Stromal cell of bone marrow (primary cell): ENCODE data around the gene A2M.
"Not testable (repeated sequence)": the region's sequence is repeated elsewhere in the genome, so short reads cannot be mapped to it uniquely, and the experiment has no call there.

Source experiments
- DNase-seq: peaks from one replicate; pipeline ENCODE4 v3.0.0-alpha.2; 2012; ENCODE audit warnings: low read depth

A2M gene

GRCh38 chr12:9115731-9116559, at the start of gene A2M:
TSS of gene A2M (minus strand) at chr12:9115919. CDS start at chr12:9115849, 70 bp downstream.
- DNase-seq: peak; percentile 7

DNA sequence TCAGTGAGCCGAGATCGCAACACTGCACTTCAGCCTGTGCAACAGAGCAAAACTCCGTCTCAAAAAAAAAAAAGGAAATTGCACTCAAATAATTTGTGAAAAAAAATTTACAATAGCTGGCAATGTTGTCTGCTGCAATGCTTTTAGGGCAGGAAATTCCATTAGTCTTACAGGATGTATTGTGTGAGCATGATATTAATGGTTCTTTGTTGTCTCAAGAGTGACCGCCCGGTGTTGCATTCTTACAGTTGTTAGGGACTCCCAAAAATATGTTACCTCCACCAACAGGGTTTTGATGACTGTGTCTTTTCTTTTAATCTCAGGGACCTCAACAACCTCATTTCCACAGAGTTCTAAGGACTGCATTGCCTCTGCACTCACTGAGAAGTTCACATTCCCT, 47.7 kb upstream of the A2M start:
- no peak for DNase-seq

DNA sequence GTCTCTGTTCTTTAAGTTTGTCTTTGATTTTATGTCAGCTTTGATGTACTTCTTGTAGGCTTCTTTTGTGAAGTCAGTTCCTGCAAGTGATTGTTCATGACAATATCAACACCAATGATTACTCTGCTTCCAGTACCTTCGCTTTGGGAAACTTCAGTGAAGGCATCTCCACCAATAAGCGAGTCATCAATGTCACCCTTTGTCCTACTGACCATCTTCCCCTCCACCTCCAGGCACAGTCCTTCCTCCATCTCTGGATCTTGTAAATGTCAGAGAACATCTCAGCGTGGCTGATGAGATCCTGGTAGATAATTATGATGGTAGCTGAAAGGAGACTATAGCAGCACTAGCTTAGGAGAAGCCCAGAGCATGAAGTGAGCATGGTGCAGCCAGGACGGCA, 40.4 kb upstream of the A2M start:
- DNase-seq: no peak

DNA sequence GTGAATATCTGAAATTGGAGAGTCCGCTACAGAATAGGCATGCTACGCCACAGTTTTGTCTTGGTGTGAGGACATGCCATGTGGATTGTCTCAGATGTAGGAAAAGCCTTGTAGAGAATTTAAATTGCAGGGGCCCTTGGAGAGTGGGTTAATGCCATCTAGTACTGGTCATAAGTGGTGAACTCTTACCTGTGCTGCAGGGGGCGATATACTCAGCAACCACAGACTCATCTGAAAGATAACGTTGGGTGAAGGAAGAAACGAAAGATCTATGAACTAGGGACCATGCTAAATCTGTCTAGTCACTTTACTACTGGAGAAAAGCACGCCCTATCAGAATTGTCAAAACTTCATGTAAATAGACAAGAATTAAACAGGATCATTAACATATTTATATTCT, 33.7 kb upstream of the A2M start:
- DNase-seq: no peak

DNA sequence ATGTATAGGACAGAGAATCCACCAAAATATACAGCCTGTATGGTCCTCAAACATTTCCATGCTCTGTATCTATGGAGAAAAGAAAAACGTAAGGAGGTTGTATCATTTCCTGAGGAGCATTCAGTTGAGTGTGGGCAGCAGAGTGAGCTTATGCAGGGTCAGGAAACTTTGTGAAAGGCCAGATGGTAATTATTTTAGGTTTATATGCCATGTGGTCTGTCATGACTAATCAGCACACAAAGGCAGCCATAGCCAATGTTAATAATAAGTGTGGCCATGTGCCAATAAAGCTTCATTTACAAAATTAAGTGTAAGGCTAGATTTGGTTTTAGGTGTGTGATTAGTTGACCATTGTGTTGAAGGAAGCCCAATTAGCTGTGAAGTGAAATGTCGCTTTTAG, 33.2 kb upstream of the A2M start:
- no peak for DNase-seq

- no peak for DNase-seq
Observed at GRCh38 chr12:9147461-9147860, 31.7 kb upstream of the A2M start.

DNA sequence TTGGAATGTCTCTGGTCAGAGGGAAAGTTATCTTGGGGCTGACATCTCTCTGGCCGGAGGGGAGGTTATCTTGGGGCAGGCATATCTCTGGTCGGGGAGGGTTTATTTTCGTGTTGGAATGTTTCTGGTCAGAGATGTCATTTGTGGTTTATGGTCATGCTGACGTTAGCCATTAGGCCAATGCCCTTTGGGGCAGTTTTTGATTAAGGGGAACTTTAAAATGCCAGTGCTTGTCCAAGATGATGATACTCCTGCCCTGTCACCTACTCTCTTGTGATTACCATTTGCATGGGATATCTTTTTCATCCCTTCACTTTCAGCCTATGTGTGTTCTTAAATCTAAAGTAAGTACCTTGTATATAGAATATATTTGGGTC, 29.0 kb upstream of the A2M start:
- no peak for DNase-seq

DNA sequence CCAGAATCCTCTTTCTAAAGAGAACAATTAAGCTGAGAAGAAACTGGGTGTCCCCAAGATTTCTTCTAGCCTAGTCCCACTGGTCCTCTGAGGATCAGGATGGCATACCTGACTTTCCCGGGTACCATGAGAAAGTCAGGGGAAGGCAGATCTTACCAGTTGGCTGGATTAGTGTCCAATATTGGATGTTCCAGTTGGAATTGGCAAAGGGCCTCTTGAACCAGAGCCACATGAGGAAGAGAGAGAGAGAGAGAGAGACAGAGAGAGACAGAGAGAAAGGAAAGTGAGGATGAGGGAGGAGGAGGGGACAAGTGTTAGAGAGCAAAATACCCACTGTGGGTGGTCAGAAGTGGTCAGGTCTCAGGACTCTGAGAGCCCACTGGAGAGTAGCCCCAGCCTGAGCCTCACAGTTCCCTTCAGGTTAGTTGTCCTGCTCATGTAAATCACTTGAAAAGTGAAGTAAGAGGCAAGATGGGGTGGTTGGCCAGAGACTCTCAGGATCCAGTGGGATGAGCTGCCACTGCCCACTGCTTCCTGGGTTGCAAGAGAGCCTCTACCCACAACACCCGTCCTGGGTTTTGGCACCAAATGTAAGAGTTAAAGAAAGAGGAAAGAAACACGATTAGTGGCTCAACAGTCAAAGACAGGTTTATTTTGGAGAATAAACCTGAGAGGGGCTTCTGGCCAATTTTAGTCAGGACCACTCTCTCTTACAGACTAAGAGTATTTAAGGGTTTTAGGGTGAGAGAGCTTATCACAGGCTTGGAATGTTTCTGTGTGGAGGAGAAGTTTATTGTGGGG, 28.4 kb upstream of the A2M start:
- DNase-seq: no peak

- no peak for DNase-seq
Observed at GRCh38 chr12:9143137-9143536, 27.4 kb upstream of the A2M start.

GRCh38 chr12:9139588-9140290, 24.0 kb upstream of the A2M start:
- not testable (repeated sequence) for DNase-seq

- no peak for DNase-seq
Observed at GRCh38 chr12:9135903-9136310, 20.2 kb upstream of the A2M start.

GRCh38 chr12:9134981-9135628, 19.4 kb upstream of the A2M start:
- no peak for DNase-seq

DNA sequence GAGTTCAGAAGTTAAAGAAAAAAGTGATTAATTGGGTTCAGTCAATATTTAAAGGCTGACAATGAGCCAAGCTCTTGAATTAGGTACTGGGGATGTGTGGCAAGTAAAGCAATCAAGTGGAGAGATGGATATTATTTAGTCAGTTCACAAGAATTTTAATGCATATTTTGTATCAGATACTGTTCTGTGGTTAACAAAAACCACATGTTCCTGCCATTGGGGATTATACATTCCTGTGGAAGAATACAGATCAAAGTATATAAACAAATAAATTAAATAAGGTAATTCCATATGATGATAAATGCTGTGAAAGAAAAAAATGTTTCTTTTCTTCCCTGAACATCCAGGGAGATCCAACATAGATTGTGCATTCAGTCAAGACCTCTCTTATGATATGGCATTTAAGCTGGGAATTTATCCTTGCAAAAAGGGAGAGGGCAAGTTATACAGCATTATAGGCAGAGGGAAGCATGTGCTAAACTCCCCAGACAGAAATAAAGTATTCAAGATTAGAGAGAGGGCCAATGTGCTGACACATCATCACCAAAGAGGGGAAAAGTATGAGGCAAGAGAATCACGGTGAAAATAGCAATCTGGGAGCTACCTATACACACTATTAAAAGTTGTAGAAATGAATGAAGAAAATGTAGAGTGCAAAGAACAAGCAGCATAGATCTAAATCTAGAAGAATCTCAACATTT, 17.6 kb upstream of the A2M start:
- no peak for DNase-seq

- no peak for DNase-seq
Observed at GRCh38 chr12:9132008-9132535, 16.4 kb upstream of the A2M start.

DNA sequence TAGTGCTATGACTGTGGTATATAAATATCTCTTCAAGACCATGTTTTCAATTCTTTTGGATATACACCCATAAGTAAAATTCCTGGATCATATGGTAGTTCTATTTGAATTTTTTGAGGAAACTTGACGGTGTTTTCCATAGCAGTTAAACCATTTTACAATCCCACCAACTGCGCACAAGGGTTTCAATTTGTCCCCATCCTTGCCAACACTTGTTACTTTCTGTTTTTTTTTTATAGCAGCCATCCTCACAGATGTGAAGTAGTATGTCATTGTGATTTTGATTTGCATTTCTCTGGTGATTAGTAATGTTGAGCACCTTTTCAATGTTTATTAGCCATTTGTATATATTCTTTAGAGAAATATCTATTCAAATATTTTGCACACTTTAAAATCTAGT, 14.5 kb upstream of the A2M start:
- DNase-seq: no peak

GRCh38 chr12:9127936-9128663, 12.4 kb upstream of the A2M start:
- DNase-seq: no peak

DNA sequence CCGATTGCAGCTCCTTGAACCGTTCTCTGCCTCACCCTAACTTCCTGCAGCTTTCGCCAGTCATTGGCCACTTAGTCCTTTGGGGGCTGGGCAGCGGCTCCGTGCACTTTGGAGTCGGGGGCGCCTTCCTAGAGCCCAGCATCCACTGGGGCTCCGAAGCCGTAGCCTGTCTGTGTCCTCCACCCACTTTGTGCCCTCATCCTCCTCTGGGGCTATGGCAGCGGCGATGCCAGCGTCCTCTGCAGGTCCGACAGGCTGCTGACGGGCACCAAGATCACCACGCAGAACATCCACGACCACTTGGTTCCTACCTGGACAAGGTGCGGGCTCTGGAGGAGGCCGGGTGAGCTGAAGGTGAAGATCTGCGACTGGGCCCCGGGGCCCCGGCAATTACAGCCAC, 11.8 kb upstream of the A2M start:
- DNase-seq: no peak

- DNase-seq: no peak
Observed at GRCh38 chr12:9124383-9125031, 8.8 kb upstream of the A2M start.

- DNase-seq: no peak
Observed at GRCh38 chr12:9123781-9124382, 8.2 kb upstream of the A2M start.
